Fibroblast of lung (primary cell): ENCODE measurements around the gene NDUFA1. TPM values are rescaled to one million over a fixed set of nuclear protein-coding genes. Genes with fewer than 3 reads are reported as not detected.

ENCODE experiments used
- DNase-seq, 2 donors: peaks; one replicate each; pipeline versions ENCODE4 v3.0.0 to v3.0.0-alpha.2; 2010; ENCODE audit warnings: low read depth in 2 of 2
- H2AFZ ChIP-seq: 2 replicates; pipeline ENCODE4 v1.5.1; 2012; ENCODE audit warnings: low read length, control low read depth, inconsistent platforms
- H3K27ac ChIP-seq: 2 replicates; pipeline ENCODE4 v1.5.1; 2011; ENCODE audit warnings: low read length, control low read depth; ENCODE audit not compliant: insufficient read depth
- H3K27me3 ChIP-seq: 2 replicates; pipeline ENCODE4 v1.5.1; 2011; ENCODE audit warnings: mild to moderate bottlenecking, low read length; ENCODE audit not compliant: control insufficient read depth, insufficient read depth
- H3K36me3 ChIP-seq: 2 replicates; pipeline ENCODE4 v1.5.1; 2011; ENCODE audit warnings: low read length; ENCODE audit not compliant: control insufficient read depth, insufficient read depth
- H3K4me1 ChIP-seq: 2 replicates; pipeline ENCODE4 v1.5.1; 2011; ENCODE audit warnings: low read length; ENCODE audit not compliant: control insufficient read depth, insufficient read depth; ENCODE audit errors: extremely low read depth
- H3K4me2 ChIP-seq: 2 replicates; pipeline ENCODE4 v1.5.1; 2011; ENCODE audit warnings: low read length, control low read depth; ENCODE audit not compliant: insufficient read depth; ENCODE audit errors: extremely low read depth
- H3K4me3 ChIP-seq, 4 experiments: fragments of 200-600 bp in 1 of 4; sonication (generic) in 1 of 4; replicated peaks in 1 of 4; 2 replicates each; pipeline ENCODE4 v1.5.1; 2011 to 2016; ENCODE audit warnings: low read length in 4 of 4, low read depth in 3 of 4, mild to moderate bottlenecking in 3 of 4, control low read depth in 2 of 4, inconsistent platforms in 1 of 4, mixed read lengths in 1 of 4; ENCODE audit not compliant: insufficient read depth in 1 of 4; ENCODE audit errors: control extremely low read depth in 1 of 4
- H3K79me2 ChIP-seq: 2 replicates; pipeline ENCODE4 v1.5.1; 2012; ENCODE audit warnings: mild to moderate bottlenecking, low read length, inconsistent platforms; ENCODE audit not compliant: control insufficient read depth, insufficient read depth
- H3K9ac ChIP-seq: 2 replicates; pipeline ENCODE4 v1.5.1; 2011; ENCODE audit warnings: mild to moderate bottlenecking, low read length, control low read depth; ENCODE audit not compliant: insufficient read depth
- H3K9me3 ChIP-seq: 2 replicates; pipeline ENCODE4 v1.5.1; 2012; ENCODE audit warnings: low read depth, low read length; ENCODE audit not compliant: control insufficient read depth, insufficient read depth
- H4K20me1 ChIP-seq: 2 replicates; pipeline ENCODE4 v1.5.1; 2011; ENCODE audit warnings: low read length; ENCODE audit not compliant: control insufficient read depth, insufficient read depth; ENCODE audit errors: extremely low read depth
- CTCF ChIP-seq, 2 donors: IDR thresholded peaks in 1 of 2; conservative IDR thresholded peaks in 1 of 2; 1 replicate in 1 of 2; 2 replicates in 1 of 2; pipeline ENCODE4 v1.5.1; 2011 to 2012; ENCODE audit warnings: low read length in 2 of 2, control low read depth in 1 of 2, inconsistent platforms in 1 of 2, low read depth in 1 of 2, mild to moderate bottlenecking in 1 of 2
- EZH2 ChIP-seq: IDR thresholded peaks from 2 replicates; pipeline ENCODE4 v1.5.1; 2012; ENCODE audit warnings: low read length, control low read depth, mild to moderate bottlenecking; ENCODE audit errors: missing control alignments
- polyA plus RNA-seq, 2 donors: library from polyadenylated mRNA; depleted of rRNA in 1 of 2; stranded (reverse) in 1 of 2; unstranded in 1 of 2; fragments of >200 nt; gene quantifications; 2 replicates each; pipeline ENCODE4 v1.2.1, GENCODE V29; 2011 to 2012; ENCODE audit warnings: missing spikeins in 1 of 2
- total RNA-seq: library from RNA; depleted of rRNA; stranded (reverse); fragments of >200 nt; gene quantifications from 2 replicates; pipeline ENCODE4 v1.2.1, GENCODE V29; 2014

The NDUFA1 gene
- total and polyA plus RNA-seq, 2 donors (not counting 1 experiment from before 2014, with no cell fraction given), result 88.0 to 187 TPM

GRCh38 chrX:119895843-119896326 is 24.3 kb downstream of the NDUFA1 start, which contains the start of gene AKAP14:
Gene AKAP14, plus strand, starts transcription at chrX:119895893. Its CDS starts 7,331 bp downstream, at chrX:119903224.
- Histone ChIP-seq H3K27me3 (no peaks in the 10 kb centered on the region), H2AFZ (no peak within 1 kb of the TSS), H3K4me3 (no peak within 1 kb of the TSS), H3K4me1 (no peaks in the 10 kb centered on the region), H3K79me2 (no peaks in the 10 kb centered on the region), H3K9ac (no peak within 1 kb of the TSS), H3K36me3 (no peaks in the 10 kb centered on the region), H3K9me3 (no peaks in the 10 kb centered on the region), H4K20me1 (no peaks in the 10 kb centered on the region), H3K27ac (no peak within 1 kb of the TSS), H3K4me2 (no peak within 1 kb of the TSS)
- no peak for TF ChIP-seq EZH2
- no peak for TF ChIP-seq CTCF (conservative IDR thresholded peaks at IDR 0.05 in 1 of 2, IDR thresholded peaks at IDR 0.05 in 1 of 2; ENCODE audit: low read depth in 1 of 2, low read length in 2 of 2)
- no peak for DNase-seq

- TF ChIP-seq CTCF (conservative IDR thresholded peaks at IDR 0.05 in 1 of 2, IDR thresholded peaks at IDR 0.05 in 1 of 2; ENCODE audit: low read depth in 1 of 2, low read length in 2 of 2), result no peak
- no peak for TF ChIP-seq EZH2
- no peak for DNase-seq
- Histone ChIP-seq H2AFZ (no peak overlapping the region), H3K9ac (no peak overlapping the region), H3K27ac (no peak overlapping the region), H3K4me2 (no peak overlapping the region), H3K27me3 (no peaks in the 10 kb centered on the region), H3K79me2 (no peaks in the 10 kb centered on the region), H4K20me1 (no peaks in the 10 kb centered on the region), H3K4me3 (no peak overlapping the region), H3K36me3 (no peaks in the 10 kb centered on the region), H3K9me3 (no peaks in the 10 kb centered on the region), H3K4me1 (no peaks in the 10 kb centered on the region)
These were observed 27.5 kb downstream of the NDUFA1 start for GRCh38 chrX:119899125-119899524.

- no peak overlapping the region for H2AFZ ChIP-seq
- no peak overlapping the region for H3K9ac ChIP-seq
- no peaks in the 10 kb centered on the region for H3K4me1 ChIP-seq
- no peak for DNase-seq
- H3K9me3 ChIP-seq, result no peaks in the 10 kb centered on the region
- no peak overlapping the region for H3K4me3 ChIP-seq
- TF ChIP-seq CTCF (conservative IDR thresholded peaks at IDR 0.05 in 1 of 2, IDR thresholded peaks at IDR 0.05 in 1 of 2; ENCODE audit: low read depth in 1 of 2, low read length in 2 of 2), result no peak
- no peak for TF ChIP-seq EZH2
- H4K20me1 ChIP-seq, result no peaks in the 10 kb centered on the region
- H3K4me2 ChIP-seq, result no peak overlapping the region
- H3K79me2 ChIP-seq, result no peaks in the 10 kb centered on the region
- no peaks in the 10 kb centered on the region for H3K36me3 ChIP-seq
- no peaks in the 10 kb centered on the region for H3K27me3 ChIP-seq
- H3K27ac ChIP-seq, result no peak overlapping the region
These were observed 29.3 kb downstream of the NDUFA1 start for GRCh38 chrX:119900976-119901375.
